HL-60 (cell line): ENCODE measurements around the gene WIPF2.

Source experiments
- DNase-seq, 2 experiments: peaks; one replicate each; pipeline ENCODE4 v3.0.0-alpha.2; 2010 to 2020; ENCODE audit warnings: low read depth in 1 of 2, low spot score in 1 of 2
- H3K27ac ChIP-seq: fragments of 250-450 bp; sonication (Bioruptor Pico); replicated peaks from 2 replicates; pipeline ENCODE4 v1.5.1; 2020; ENCODE audit warnings: mild to moderate bottlenecking, moderate library complexity
- H3K27me3 ChIP-seq: fragments of 250-450 bp; sonication (Bioruptor Pico); 2 replicates; pipeline ENCODE4 v1.5.1; 2021; ENCODE audit warnings: mild to moderate bottlenecking, moderate library complexity; ENCODE audit not compliant: insufficient read depth, poor library complexity, severe bottlenecking
- H3K4me3 ChIP-seq: replicated peaks from 2 replicates; pipeline ENCODE4 v1.5.1; 2011; ENCODE audit warnings: mild to moderate bottlenecking, control low read depth, low read length; ENCODE audit not compliant: insufficient read depth
- GABPA ChIP-seq: IDR thresholded peaks from 2 replicates; pipeline ENCODE4 v1.6.1; 2012; ENCODE audit warnings: low read depth
- POLR2AphosphoS5 ChIP-seq: IDR thresholded peaks from 2 replicates; pipeline ENCODE4 v1.6.1; 2012; ENCODE audit warnings: low read depth
- SPI1 ChIP-seq: IDR thresholded peaks from 2 replicates; pipeline ENCODE4 v1.6.1; 2012; ENCODE audit warnings: low read depth, mild to moderate bottlenecking, borderline replicate concordance
- TF ChIP-seq, protein P1 (sequence below): IDR thresholded peaks from 2 replicates; pipeline ENCODE4 v1.6.1; 2012; ENCODE audit warnings: low read depth; ENCODE audit not compliant: insufficient replicate concordance
- TF ChIP-seq, protein P2 (sequence below): IDR thresholded peaks from one replicate; pipeline ENCODE4 v1.5.1; 2011; ENCODE audit warnings: low read length, control low read depth, inconsistent platforms; ENCODE audit not compliant: insufficient read depth

WIPF2 gene

DNA sequence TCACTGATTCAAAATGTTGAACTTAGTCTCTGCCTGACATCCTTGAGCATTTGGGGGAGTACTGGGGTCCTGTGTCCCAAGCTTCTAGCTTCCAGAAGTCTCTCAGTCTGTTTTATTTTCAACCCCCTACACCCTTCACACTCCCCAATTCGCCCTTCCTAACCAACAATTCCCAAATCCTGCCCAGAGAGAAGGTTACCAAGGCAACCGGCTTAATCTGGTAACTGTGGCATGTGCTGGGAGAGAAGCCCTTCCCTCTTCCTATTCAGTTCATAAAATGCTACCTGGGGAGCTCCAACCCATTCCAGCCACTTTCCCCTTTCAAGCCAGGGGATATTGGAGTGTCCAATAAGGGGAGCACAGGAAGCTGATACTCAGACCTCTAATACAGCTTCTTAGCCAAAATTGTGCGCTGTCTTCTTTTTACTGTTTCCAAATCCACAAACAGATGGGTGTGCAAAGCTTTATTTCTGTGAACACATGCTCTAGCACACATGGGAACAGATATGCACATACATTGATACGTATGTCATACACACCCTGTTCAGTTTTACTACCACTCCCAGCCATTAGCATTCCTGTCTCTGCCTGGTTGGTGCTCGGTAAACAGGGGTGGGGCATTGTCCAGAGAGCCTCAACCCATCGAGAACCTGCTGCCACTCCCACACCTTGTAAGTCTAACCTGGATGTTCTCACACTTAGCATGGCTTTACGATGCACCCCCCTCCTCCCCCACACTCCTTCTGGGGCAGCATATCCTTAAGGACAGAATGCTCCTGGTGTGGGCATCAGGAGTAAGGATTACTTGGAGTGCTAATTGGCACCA is 43.0 kb upstream of the WIPF2 start:
- Histone ChIP-seq H3K4me3 (no peak overlapping the region), H3K27me3 (no peaks in the 10 kb centered on the region), H3K27ac (no peak overlapping the region)
- no peak for DNase-seq
- TF ChIP-seq, protein P1, sequence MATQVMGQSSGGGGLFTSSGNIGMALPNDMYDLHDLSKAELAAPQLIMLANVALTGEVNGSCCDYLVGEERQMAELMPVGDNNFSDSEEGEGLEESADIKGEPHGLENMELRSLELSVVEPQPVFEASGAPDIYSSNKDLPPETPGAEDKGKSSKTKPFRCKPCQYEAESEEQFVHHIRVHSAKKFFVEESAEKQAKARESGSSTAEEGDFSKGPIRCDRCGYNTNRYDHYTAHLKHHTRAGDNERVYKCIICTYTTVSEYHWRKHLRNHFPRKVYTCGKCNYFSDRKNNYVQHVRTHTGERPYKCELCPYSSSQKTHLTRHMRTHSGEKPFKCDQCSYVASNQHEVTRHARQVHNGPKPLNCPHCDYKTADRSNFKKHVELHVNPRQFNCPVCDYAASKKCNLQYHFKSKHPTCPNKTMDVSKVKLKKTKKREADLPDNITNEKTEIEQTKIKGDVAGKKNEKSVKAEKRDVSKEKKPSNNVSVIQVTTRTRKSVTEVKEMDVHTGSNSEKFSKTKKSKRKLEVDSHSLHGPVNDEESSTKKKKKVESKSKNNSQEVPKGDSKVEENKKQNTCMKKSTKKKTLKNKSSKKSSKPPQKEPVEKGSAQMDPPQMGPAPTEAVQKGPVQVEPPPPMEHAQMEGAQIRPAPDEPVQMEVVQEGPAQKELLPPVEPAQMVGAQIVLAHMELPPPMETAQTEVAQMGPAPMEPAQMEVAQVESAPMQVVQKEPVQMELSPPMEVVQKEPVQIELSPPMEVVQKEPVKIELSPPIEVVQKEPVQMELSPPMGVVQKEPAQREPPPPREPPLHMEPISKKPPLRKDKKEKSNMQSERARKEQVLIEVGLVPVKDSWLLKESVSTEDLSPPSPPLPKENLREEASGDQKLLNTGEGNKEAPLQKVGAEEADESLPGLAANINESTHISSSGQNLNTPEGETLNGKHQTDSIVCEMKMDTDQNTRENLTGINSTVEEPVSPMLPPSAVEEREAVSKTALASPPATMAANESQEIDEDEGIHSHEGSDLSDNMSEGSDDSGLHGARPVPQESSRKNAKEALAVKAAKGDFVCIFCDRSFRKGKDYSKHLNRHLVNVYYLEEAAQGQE, result no peak
- TF ChIP-seq, protein P2, sequence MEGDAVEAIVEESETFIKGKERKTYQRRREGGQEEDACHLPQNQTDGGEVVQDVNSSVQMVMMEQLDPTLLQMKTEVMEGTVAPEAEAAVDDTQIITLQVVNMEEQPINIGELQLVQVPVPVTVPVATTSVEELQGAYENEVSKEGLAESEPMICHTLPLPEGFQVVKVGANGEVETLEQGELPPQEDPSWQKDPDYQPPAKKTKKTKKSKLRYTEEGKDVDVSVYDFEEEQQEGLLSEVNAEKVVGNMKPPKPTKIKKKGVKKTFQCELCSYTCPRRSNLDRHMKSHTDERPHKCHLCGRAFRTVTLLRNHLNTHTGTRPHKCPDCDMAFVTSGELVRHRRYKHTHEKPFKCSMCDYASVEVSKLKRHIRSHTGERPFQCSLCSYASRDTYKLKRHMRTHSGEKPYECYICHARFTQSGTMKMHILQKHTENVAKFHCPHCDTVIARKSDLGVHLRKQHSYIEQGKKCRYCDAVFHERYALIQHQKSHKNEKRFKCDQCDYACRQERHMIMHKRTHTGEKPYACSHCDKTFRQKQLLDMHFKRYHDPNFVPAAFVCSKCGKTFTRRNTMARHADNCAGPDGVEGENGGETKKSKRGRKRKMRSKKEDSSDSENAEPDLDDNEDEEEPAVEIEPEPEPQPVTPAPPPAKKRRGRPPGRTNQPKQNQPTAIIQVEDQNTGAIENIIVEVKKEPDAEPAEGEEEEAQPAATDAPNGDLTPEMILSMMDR, result no peak
- TF ChIP-seq SPI1, result no peak
- no peak for TF ChIP-seq GABPA
- TF ChIP-seq POLR2AphosphoS5, result no peak

DNA sequence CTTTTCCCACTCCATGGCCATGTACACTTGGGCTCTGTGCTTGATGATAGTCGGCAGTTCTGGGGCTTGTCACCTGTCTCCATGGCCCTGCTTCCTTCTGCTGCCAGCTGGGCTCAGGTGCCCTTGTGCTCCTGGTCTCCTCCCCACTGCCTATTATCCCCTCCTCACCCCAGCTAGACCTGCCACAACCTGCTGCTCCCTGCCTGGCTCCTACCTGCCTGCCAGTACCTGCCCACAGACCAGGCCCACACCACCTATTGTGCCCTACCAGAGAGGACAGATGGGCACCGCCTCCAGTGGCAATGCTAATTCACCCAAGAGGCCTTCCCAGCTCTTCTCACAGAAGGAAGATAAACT is 42.4 kb upstream of the WIPF2 start:
- no peak for TF ChIP-seq POLR2AphosphoS5
- TF ChIP-seq, protein P1, result no peak
- TF ChIP-seq GABPA, result no peak
- no peak for TF ChIP-seq SPI1
- TF ChIP-seq, protein P2, result no peak
- no peak overlapping the region for H3K27ac ChIP-seq
- DNase-seq, result no peak
- H3K4me3 ChIP-seq, result no peak overlapping the region
- no peaks in the 10 kb centered on the region for H3K27me3 ChIP-seq

- Histone ChIP-seq H3K27ac (no peak within 1 kb of the TSS), H3K4me3 (no peak within 1 kb of the TSS), H3K27me3 (no peaks in the 10 kb centered on the region)
- TF ChIP-seq, protein P2, result no peak
- TF ChIP-seq SPI1 (no peak), GABPA (no peak), POLR2AphosphoS5 (0 out of 2 replicates have a peak, but pooled peaks have one; percentile 10)
- TF ChIP-seq, protein P1, result no peak
- peak in 1 of 2 experiments; percentile 34 for DNase-seq
Measured at GRCh38 chr17:40177275-40177874, 41.7 kb upstream of the WIPF2 start, which contains the start of gene RAPGEFL1. TSS of gene RAPGEFL1 (plus strand) at chr17:40177470. CDS start at chr17:40177862, 392 bp downstream.
